Activated T-cell treated with anti-CD3 and anti-CD28 coated beads, Interleukin-2, amount 50 U/mL, for 4 hours (primary cell): Measurements from ENCODE around the gene TSPAN18. TPM values are rescaled to one million over a fixed set of nuclear protein-coding genes. Genes with fewer than 3 reads are reported as not detected.

Experiments used
- ATAC-seq, 2 donors: fragments of 200-7000 bp; cut with Tn5 transposase; one replicate each; pipeline ENCODE4 v1.10.0; 2021
- DNase-seq: peaks from one replicate; pipeline ENCODE4 v3.0.0-alpha.2; 2020
- H3K27me3 Mint-ChIP-seq: one replicate; pipeline ENCODE4 v1.8.0; 2021; ENCODE audit warnings: low read depth, mixed read lengths
- H3K36me3 Mint-ChIP-seq: one replicate; pipeline ENCODE4 v1.8.0; 2022; ENCODE audit warnings: mixed read lengths; ENCODE audit not compliant: insufficient read depth
- H3K4me1 Mint-ChIP-seq: one replicate; pipeline ENCODE4 v1.8.0; 2021; ENCODE audit warnings: low read depth, mixed read lengths
- H3K4me3 Mint-ChIP-seq: one replicate; pipeline ENCODE4 v1.8.0; 2021; ENCODE audit warnings: mild to moderate bottlenecking, moderate library complexity, mixed read lengths
- H3K9me3 Mint-ChIP-seq: one replicate; pipeline ENCODE4 v1.8.0; 2021; ENCODE audit warnings: mixed read lengths
- total RNA-seq, 3 donors: library from RNA; stranded (reverse); gene quantifications; one replicate each; pipeline ENCODE4 v1.2.1, GENCODE V29; 2021

The TSPAN18 gene
- total RNA-seq, 3 donors from 2014 or later, result 0.84 to 2.0 (median 1.5) TPM

DNA sequence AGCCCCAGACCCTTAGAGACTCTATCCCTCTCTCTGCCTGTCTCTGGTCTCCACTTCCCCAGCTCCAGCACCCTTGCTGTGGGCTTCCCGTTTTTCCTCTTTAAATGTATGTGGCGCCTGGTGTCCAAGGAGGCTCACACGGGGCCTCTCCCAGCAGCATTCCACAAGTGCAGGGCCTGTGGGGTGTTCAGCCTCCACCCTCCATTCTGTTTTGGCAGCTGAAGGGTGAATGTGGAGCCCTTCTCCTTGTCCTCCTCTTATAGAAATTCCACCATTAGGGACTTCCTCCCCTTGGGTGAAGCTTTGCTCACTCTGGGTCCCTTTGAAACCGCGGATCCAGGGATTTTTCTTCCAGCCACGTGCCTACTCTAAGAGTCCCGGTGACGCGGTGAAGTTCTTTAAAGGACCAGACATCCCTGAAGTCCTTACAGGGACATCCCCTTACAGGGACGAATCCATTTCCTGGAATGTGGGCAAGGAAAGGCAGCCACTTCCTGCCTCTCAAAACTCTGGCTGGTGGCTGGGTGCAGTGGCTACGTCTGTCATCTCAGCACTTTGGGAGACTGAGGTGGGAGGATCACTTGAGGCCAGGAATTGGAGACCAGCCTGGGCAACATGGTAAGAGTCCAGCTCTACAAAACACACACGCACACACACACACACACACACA, 1.6 kb upstream of the TSPAN18 start:
- ATAC-seq (no peak), DNase-seq (no peak)
- no peaks in the 10 kb centered on the region for H3K9me3 Mint-ChIP-seq
- peaks cover 33% of the 10 kb centered on the region for H3K4me1 Mint-ChIP-seq
- no peaks in the 10 kb centered on the region for H3K36me3 Mint-ChIP-seq
- H3K4me3 Mint-ChIP-seq, result peak overlapping the region; percentile 81
- peaks cover 11% of the 10 kb centered on the region for H3K27me3 Mint-ChIP-seq

- Mint-ChIP-seq H3K4me1 (peaks cover 36% of the 10 kb centered on the region), H3K4me3 (peak overlapping the region; percentile 81), H3K36me3 (no peaks in the 10 kb centered on the region), H3K9me3 (no peaks in the 10 kb centered on the region), H3K27me3 (peaks cover 11% of the 10 kb centered on the region)
- DNase-seq, result no peak
- no peak for ATAC-seq
Observed at GRCh38 chr11:44725757-44726282, 942 bp upstream of the TSPAN18 start.

- H3K36me3 Mint-ChIP-seq, result no peaks in the 10 kb centered on the region
- H3K27me3 Mint-ChIP-seq, result peaks cover 11% of the 10 kb centered on the region
- no peaks in the 10 kb centered on the region for H3K9me3 Mint-ChIP-seq
- H3K4me3 Mint-ChIP-seq, result no peak overlapping the region
- DNase-seq, result no peak
- peaks cover 43% of the 10 kb centered on the region for H3K4me1 Mint-ChIP-seq
- peak in 1 of 2 donors; percentile 30 for ATAC-seq
Observed at GRCh38 chr11:44727114-44727372, 281 bp downstream of the TSPAN18 start.

- peak; percentile 83 for ATAC-seq
- Mint-ChIP-seq H3K4me3 (peak overlapping the region; percentile 85), H3K4me1 (peaks cover 47% of the 10 kb centered on the region), H3K36me3 (no peaks in the 10 kb centered on the region), H3K9me3 (no peaks in the 10 kb centered on the region), H3K27me3 (peaks cover 11% of the 10 kb centered on the region)
- DNase-seq, result peak; percentile 77
Observed at GRCh38 chr11:44727373-44728287, 868 bp downstream of the TSPAN18 start.

DNA sequence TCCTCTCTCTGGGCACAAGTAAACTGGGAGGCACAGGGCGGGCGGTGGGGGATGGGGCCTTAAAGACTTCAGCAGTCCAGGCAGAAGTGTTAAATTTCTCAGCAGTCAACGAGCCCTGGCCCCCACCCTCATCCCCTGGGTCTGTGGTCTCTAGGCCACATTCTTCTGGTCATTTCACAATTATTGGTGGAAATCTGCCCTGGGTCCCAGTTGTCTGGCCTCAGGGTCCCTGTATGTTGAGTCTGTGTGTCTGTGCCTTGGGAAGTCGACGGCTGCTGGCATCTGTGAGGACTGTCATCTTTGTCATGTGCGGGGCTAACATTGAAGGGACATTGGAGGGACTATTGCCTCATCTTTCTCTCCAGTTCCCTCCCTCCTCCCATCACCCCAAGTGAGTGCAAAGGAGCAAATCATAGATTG, 1.7 kb downstream of the TSPAN18 start:
- ATAC-seq (no peak), DNase-seq (no peak)
- peaks cover 50% of the 10 kb centered on the region for H3K4me1 Mint-ChIP-seq
- peaks cover 11% of the 10 kb centered on the region for H3K27me3 Mint-ChIP-seq
- peak overlapping the region; percentile 85 for H3K4me3 Mint-ChIP-seq
- H3K9me3 Mint-ChIP-seq, result no peaks in the 10 kb centered on the region
- H3K36me3 Mint-ChIP-seq, result no peaks in the 10 kb centered on the region

GRCh38 chr11:44729063-44729462, 2.3 kb downstream of the TSPAN18 start:
- no peak for ATAC-seq
- Mint-ChIP-seq H3K4me3 (peak overlapping the region; percentile 85), H3K36me3 (no peaks in the 10 kb centered on the region), H3K4me1 (peaks cover 54% of the 10 kb centered on the region), H3K9me3 (no peaks in the 10 kb centered on the region), H3K27me3 (peaks cover 11% of the 10 kb centered on the region)
- no peak for DNase-seq

GRCh38 chr11:44729713-44730112, 3.0 kb downstream of the TSPAN18 start:
- no peaks in the 10 kb centered on the region for H3K36me3 Mint-ChIP-seq
- no peaks in the 10 kb centered on the region for H3K9me3 Mint-ChIP-seq
- no peak for DNase-seq
- no peak for ATAC-seq
- peaks cover 11% of the 10 kb centered on the region for H3K27me3 Mint-ChIP-seq
- no peak overlapping the region for H3K4me3 Mint-ChIP-seq
- peaks cover 55% of the 10 kb centered on the region for H3K4me1 Mint-ChIP-seq

GRCh38 chr11:44730775-44731174, 4.0 kb downstream of the TSPAN18 start:
- Mint-ChIP-seq H3K36me3 (no peaks in the 10 kb centered on the region), H3K27me3 (peaks cover 10% of the 10 kb centered on the region), H3K4me1 (peaks cover 55% of the 10 kb centered on the region), H3K9me3 (no peaks in the 10 kb centered on the region), H3K4me3 (no peak overlapping the region)
- DNase-seq, result no peak
- no peak for ATAC-seq

DNA sequence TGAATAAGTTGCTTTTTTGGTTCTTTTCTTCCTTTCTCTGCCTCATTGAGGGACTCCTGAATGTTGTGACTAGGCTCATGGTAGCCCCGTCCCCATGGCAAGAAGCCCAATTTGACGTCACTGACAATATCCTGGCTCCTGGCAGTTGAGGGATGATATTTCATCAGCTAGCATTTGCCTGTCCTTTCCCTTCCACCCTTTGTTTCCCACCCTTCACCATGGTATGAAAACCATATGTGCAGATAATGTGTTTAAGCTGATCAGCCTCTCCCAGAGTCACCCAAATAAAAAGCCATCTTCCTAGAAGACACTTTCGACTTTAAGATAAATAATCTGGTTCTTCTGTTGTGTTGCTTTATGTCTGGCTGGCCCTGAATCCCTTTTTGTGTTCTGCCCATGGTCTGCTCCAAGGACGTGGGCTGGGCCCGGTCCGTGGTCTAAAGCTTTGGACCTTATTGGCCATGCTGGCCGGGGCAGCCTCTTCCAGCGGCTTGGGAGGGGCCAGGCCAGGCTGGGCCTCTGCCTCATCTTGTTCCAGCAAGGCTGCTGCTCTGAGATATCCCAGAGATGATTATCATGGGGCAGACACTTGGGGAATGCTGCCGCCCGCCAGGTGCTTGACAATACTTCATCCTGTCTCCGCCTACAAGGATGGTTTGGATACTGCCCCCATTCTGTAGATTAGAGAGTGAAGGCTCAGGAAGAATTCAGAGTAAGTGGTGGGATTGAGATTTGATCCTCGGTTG, 5.1 kb downstream of the TSPAN18 start:
- Mint-ChIP-seq H3K36me3 (no peaks in the 10 kb centered on the region), H3K4me1 (peaks cover 56% of the 10 kb centered on the region), H3K9me3 (no peaks in the 10 kb centered on the region), H3K27me3 (peaks cover 4% of the 10 kb centered on the region), H3K4me3 (no peak overlapping the region)
- DNase-seq (no peak), ATAC-seq (no peak)

DNA sequence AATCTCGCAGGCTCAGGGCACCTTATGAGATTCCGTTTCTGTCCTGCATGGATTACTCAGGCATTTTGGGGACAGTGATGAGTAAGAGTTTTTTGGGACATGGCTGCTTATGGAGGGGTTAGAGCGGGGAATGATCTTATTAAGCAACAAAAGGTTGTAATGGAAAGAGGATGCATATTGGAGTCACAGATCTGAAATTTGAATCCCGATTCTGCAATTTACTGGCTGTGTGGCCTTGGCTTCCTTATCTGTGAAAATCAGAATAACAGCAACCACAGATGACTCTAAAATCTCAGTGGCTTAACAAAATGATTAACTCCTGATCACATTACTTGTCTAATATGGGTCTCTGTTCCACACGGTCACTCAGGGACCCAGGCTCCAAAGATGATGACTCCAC, 5.8 kb downstream of the TSPAN18 start:
- peaks cover 60% of the 10 kb centered on the region for H3K4me1 Mint-ChIP-seq
- no peak for DNase-seq
- ATAC-seq, result no peak
- H3K36me3 Mint-ChIP-seq, result no peaks in the 10 kb centered on the region
- no peaks in the 10 kb centered on the region for H3K9me3 Mint-ChIP-seq
- peaks cover 4% of the 10 kb centered on the region for H3K27me3 Mint-ChIP-seq
- no peak overlapping the region for H3K4me3 Mint-ChIP-seq

GRCh38 chr11:44733877-44734276, 7.1 kb downstream of the TSPAN18 start:
- no peak overlapping the region for H3K4me3 Mint-ChIP-seq
- no peaks in the 10 kb centered on the region for H3K9me3 Mint-ChIP-seq
- H3K4me1 Mint-ChIP-seq, result peaks cover 55% of the 10 kb centered on the region
- no peak for ATAC-seq
- peaks cover 3% of the 10 kb centered on the region for H3K36me3 Mint-ChIP-seq
- no peaks in the 10 kb centered on the region for H3K27me3 Mint-ChIP-seq
- no peak for DNase-seq

- H3K9me3 Mint-ChIP-seq, result no peaks in the 10 kb centered on the region
- DNase-seq (no peak), ATAC-seq (no peak)
- H3K4me3 Mint-ChIP-seq, result no peak overlapping the region
- H3K27me3 Mint-ChIP-seq, result no peaks in the 10 kb centered on the region
- peaks cover 45% of the 10 kb centered on the region for H3K4me1 Mint-ChIP-seq
- H3K36me3 Mint-ChIP-seq, result peaks cover 3% of the 10 kb centered on the region
Observed at GRCh38 chr11:44734843-44735381, 8.2 kb downstream of the TSPAN18 start.

GRCh38 chr11:44736791-44737190, 10.0 kb downstream of the TSPAN18 start:
- peaks cover 35% of the 10 kb centered on the region for H3K4me1 Mint-ChIP-seq
- no peaks in the 10 kb centered on the region for H3K9me3 Mint-ChIP-seq
- DNase-seq (no peak), ATAC-seq (no peak)
- peaks cover 3% of the 10 kb centered on the region for H3K36me3 Mint-ChIP-seq
- no peaks in the 10 kb centered on the region for H3K27me3 Mint-ChIP-seq
- H3K4me3 Mint-ChIP-seq, result no peak overlapping the region
